GM18505 (cell line): ENCODE measurements around the gene EHMT2.

ENCODE experiments used
- ATAC-seq: cut with Tn5 transposase; IDR thresholded peaks from one replicate; pipeline ENCODE4 v1.9.1; 2021; ENCODE audit not compliant: unreplicated experiment
- POLR2A ChIP-seq: IDR thresholded peaks from 4 replicates; pipeline ENCODE4 v1.6.1; 2011; ENCODE audit warnings: borderline replicate concordance; ENCODE audit not compliant: insufficient read depth, insufficient read length; ENCODE audit errors: extremely low read depth

EHMT2 gene

DNA sequence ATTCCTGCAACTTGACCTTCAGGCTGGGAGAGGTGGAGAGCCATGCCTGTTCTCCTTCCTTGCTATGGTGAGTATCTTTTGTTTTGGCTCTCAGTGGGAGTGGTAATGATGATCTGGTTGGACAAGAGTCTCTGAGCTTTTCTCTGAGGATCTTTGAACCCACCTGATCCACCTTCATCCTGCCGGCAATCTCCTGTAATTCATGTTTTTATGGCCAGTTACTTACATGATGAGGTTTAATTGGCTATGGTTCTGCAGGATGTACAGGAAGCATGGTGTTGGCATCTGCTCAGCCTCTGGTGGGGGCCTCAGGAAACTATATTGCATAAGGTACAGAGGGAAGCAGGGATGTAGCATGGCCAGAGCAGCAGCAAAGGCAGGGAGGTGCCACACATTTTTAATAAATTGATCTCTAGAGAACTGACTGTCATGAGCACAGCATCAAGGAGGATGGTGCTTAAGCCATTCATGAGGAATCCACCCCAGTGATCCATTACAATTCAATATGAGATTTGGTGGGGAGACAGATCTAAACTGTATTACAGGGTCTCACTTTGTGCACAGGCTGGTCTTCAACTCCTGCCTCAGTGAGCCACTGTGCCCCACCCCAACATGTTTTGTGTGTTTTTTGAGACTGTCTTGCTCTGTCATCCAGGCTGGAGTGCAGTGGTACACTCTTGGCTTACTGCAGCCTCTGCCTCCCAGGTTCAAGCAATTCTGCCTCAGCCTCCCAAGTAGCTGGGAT, 60.0 kb downstream of the EHMT2 start:
- TF ChIP-seq POLR2A, result no peak
- ATAC-seq, result no peak

DNA sequence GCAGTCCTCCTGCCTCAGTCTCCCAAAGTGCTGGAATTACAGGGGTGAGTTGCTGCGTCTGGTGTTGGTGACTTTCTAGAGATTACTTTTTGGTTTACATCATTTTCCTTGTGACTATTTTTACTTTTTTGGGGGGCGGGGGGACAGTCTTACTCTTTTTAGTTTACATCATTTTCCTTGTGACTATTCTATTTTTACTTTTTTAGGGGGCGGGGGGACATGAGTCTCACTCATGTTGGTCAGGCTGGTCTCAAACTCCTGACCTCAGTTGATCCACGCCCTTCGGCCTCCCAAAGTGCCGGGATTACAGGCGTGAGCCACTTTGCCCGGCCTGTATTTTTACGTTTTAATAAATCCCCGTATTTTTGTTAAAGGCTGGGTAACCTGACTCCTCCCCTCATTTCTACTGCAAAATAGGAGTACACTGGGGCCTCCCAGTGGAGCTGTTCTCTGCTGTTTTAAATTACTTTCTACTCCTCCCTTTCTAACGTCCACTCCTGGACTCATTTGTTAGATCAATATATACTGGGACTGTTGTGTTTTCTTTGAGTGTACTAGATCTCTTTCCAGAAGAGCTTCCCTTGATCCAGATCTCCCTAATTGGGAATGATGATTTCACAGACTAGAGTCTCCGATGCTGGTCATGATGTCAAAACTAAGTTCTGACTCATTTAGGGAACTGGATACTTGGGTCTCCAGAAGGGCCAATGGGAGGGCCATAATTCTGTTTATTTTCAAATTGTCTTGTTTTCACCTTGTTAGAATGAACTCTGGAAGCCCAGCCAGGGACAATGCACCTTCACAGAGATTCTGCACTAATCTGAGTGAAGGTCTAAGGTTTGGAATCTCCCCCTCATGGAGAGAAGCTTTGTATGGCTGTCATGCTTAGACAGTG, 60.8 kb downstream of the EHMT2 start:
- TF ChIP-seq POLR2A, result no peak
- no peak for ATAC-seq

DNA sequence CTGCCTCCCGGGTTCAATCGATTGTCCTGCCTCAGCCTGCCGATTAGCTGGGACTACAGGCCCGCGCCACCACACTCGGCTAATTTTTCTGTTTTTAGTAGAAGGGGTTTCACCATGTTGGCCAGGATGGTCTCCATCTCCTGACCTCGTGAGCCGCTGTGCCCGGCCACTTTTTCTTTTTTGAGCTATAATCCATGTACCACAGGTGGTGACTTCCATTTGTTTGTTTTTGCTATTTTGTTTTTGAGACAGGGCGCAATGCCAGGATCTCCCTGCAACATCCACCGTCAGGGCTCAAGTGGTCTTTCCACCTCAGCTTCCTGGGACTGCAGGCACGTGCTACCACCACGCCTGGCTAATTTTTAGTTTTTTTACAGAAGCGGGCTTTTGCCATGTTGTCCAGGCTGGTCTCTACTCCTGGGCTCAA, 61.4 kb downstream of the EHMT2 start:
- ATAC-seq, result no peak
- TF ChIP-seq POLR2A, result no peak

DNA sequence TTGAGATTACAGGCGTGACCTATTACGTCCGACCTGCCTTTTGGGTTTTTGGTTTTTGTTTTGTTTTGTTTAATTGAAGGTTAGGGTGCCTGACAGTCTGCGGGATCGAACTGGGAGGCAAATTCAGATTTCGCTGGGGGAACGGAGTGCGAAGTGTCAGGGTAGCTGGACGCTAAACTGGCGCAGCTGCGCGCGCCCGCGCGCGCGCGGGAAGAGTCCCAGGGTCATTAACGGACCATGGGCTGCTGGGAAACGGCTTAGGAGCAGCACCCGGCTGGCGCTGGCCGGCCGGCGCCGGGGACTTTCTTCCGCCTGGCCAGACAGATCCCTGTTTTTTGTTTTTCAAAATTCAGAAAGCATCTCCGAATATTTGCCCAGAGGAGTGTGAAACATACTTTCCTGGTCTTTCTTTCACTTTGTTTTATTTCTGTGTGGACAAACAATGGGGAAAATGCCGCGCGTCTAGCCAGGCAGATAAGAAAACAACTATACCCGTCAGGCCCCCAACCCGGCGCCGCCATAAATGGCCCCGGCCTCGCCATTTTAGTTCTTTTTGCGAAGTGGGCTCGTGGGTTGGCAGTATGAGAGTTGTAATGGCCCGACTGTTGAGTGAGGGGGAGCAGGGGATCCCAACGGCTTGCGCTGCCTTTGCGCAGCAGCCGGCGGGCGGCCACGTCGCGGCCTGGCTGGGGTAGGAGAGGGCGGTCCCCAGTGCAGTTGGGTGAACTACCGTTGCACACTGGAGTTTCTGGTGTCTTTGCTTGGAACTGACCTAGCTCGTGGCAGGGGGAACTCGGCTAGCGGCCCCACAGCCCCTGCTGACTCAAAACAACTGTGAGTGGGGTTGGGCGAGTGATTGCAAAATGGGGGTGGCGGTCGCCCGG, 62.9 kb downstream of the EHMT2 start:
- TF ChIP-seq POLR2A, result peak; percentile 99
- no peak for ATAC-seq

DNA sequence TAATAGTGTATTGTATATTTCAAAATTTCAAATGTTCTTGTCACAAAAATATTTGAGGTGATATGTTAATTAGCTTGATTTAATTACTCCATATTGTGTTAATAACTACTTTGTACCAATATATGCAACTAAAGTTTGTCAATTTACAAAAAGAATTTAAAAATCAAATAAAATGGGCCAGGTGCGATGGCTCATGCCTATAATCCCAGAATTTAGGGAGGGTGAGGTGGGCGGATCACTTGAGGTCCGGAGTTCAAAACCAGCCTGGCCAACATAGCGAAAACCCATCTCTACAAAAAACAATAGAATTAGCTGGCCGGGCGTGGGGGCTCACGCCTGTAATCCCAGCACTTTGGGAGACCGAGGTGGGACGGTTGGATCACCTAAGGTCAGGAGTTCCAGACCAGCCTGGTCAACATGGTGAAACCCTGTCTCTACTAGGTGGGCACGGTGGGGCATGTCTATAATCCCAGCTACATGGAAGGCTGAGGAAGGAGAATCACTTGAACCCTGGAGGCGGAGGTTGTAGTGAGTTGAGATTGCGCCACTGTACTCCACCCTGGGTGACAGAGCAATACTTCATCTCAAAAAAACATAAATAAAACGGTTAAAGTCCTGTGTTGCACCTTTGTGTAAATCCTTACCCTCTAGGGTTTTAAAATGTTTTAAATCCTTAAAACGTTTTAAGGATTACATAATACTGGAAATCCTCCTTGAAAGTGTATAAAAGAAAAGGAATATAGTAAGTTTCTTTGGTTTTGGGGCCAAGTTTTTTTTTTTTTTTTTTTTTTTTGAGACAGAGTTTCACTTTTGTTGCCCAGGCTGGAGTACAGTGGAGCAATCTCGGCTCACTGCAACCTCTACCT, 65.9 kb downstream of the EHMT2 start:
- TF ChIP-seq POLR2A, result no peak
- no peak for ATAC-seq

- no peak for TF ChIP-seq POLR2A
- no peak for ATAC-seq
These were observed 66.6 kb downstream of the EHMT2 start for GRCh38 chr6:31830886-31831335.
